ENCODE measurements around the gene GGN.

GGN gene

DNA sequence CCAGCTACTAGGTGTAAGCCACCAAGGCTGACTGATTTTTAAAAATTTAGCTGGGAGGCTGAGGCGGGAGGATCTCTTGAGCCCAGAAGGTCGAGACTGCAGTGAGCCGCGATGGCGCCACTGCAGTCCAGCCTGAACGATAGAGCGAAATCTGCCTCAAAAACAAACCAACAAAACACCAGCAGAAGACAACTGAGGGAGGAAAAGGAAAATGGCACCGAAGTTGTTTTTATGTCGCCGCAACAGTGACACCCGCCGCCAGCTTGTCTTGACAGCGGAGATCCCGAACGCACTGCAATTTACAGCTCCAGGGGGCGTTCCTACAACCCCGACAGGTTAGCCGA lies 14.8 kb upstream of the GGN start:
- Mint-ChIP-seq H3K27ac (peak overlapping the region; percentile 87), H3K36me3 (ENCODE audit: low read depth) (peaks cover 42% of the 10 kb centered on the region), H3K4me3 (peak overlapping the region; percentile 74), H3K27me3 (peaks cover 30% of the 10 kb centered on the region), H3K4me1 (ENCODE audit: low read depth) (peaks cover 24% of the 10 kb centered on the region), H3K9me3 (no peaks in the 10 kb centered on the region)
- intact Hi-C loops (cut with micrococcal nuclease), result loop anchor here (2.0 to 5.0 kb wide), 6 partner anchors 40 to 530 kb away; partner anchors contain the start of genes MRPS12 and SARS2

DNA sequence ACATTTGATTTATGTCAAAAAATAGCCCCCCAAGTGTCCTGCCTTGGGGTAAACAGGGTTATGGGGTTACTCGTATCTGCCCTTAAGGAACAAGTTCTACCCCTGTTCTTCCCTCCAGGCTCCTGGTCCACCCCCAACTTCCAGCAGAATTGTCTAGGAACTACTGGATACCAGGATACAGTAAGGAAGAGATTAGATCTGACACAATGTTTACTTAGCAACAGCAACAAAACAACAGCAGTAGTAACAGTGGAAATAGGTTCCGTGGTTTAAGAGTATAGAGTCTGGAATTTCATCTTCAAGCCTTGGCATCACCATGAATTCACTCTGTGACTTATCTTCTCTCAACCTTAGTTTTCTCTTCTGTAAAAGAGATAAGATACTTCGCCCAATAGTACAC lies 13.3 kb upstream of the GGN start:
- Mint-ChIP-seq H3K4me3 (no peak overlapping the region), H3K27ac (no peak overlapping the region), H3K27me3 (peaks cover 44% of the 10 kb centered on the region), H3K4me1 (ENCODE audit: low read depth) (peaks cover 24% of the 10 kb centered on the region), H3K9me3 (no peaks in the 10 kb centered on the region), H3K36me3 (ENCODE audit: low read depth) (peaks cover 27% of the 10 kb centered on the region)
- intact Hi-C loops (cut with micrococcal nuclease), result loop anchor here (5.0 kb wide), 4 partner anchors 41 to 531 kb away; partner anchors contain the start of genes MRPS12 and SARS2

DNA sequence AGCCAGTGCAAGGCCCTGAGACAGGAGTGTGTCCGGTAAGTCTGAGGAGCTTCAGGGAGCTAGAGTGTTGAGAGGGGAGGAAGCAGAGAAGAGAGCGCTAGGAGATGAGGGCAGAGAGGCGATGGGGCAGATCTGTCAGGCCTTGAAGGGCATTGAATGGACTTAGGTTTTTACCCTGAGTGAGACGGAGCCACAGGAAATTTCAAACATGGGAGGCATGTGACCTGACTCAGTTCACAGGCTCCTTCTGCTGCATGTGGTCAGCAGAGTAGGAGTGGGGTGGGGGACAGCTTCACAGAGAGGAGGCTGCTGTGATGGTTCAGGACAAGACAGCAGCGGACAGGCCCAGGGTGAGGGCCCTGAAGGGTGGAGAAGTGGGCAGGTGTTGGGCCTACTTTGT lies 12.5 kb upstream of the GGN start:
- H3K27me3 Mint-ChIP-seq, result peaks cover 47% of the 10 kb centered on the region
- H3K27ac Mint-ChIP-seq, result peak overlapping the region; percentile 6
- H3K4me3 Mint-ChIP-seq, result no peak overlapping the region
- H3K36me3 Mint-ChIP-seq (ENCODE audit: low read depth), result peaks cover 19% of the 10 kb centered on the region
- peaks cover 23% of the 10 kb centered on the region for H3K4me1 Mint-ChIP-seq (ENCODE audit: low read depth)
- no peaks in the 10 kb centered on the region for H3K9me3 Mint-ChIP-seq
- intact Hi-C loops (cut with micrococcal nuclease), result loop anchor here (5.0 kb wide), 4 partner anchors 42 to 532 kb away; partner anchors contain the start of genes MRPS12 and SARS2

DNA sequence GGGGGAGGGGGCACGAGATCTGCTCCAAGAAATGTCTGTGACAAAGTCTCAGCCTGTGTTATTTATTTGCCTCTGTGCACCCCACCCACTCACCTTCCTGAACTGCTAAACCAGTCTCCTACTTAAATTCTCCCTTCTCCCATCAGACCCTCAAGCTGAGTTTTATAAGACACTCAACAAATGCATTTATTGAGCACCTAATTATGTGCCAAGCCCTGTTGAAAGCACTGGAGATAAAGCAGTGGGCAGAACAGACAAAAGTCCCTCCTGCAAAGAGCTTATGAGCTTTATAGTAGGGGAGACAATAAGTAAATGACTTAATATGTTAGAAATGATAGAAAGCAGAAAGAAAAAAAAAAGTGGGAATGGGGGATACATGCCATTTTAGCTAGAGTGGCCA lies 11.7 kb upstream of the GGN start:
- Mint-ChIP-seq H3K36me3 (ENCODE audit: low read depth) (peaks cover 11% of the 10 kb centered on the region), H3K9me3 (no peaks in the 10 kb centered on the region), H3K4me3 (no peak overlapping the region), H3K27ac (no peak overlapping the region), H3K27me3 (peaks cover 54% of the 10 kb centered on the region), H3K4me1 (ENCODE audit: low read depth) (peaks cover 21% of the 10 kb centered on the region)
- intact Hi-C loops (cut with micrococcal nuclease), result no loop called here

DNA sequence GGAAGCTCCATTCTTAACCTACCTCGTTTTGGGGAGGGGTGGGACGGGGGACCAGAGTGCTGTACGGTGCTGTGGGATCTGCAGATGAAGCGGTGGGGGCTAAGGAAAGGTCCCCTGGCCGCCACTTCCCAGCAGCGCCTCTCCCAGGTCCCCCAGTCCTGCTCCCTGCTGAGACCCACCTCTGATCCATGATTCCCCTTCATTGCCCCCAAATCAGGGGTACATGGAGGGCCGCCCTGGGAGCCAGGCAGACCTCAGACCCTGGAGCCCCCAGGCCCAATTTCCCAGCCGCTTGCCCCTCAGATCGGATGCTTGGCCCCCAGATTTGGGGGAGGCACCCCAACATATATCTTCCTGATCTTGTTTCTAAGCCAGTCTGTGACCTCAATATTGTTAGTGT lies 11.2 kb upstream of the GGN start:
- H3K27ac Mint-ChIP-seq, result no peak overlapping the region
- H3K9me3 Mint-ChIP-seq, result no peaks in the 10 kb centered on the region
- H3K27me3 Mint-ChIP-seq, result peaks cover 59% of the 10 kb centered on the region
- intact Hi-C loops (cut with micrococcal nuclease), result no loop called here
- H3K4me1 Mint-ChIP-seq (ENCODE audit: low read depth), result peaks cover 17% of the 10 kb centered on the region
- no peak overlapping the region for H3K4me3 Mint-ChIP-seq
- H3K36me3 Mint-ChIP-seq (ENCODE audit: low read depth), result peaks cover 11% of the 10 kb centered on the region

DNA sequence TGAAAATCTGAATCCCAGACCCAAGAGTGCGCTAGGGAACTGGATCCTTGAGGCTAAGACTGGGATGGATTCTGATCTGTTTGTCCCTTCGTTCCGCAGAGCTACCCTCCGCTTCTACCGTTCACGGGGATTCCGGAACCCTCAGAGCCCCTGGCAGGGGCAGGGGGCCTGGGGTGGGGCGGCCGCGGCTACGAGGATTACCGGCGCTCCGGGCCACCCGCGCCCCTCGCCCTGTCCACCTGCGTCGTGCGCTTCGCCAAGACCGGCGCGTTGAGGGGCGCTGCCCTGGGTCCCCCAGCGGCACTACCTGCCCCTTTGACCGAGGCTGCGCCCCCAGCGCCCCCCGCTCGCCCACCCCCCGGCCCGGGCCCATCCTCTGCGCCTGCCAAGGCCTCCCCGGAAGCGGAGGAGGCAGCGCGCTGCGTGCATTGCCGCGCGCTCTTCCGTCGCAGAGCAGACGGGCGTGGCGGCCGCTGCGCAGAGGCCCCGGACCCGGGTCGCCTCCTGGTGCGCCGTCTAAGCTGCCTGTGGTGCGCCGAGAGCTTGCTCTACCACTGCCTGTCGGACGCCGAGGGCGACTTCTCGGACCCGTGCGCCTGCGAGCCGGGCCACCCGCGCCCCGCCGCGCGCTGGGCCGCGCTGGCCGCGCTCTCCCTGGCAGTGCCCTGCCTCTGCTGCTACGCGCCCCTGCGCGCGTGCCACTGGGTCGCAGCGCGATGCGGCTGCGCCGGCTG lies 7.7 kb upstream of the GGN start:
- no peaks in the 10 kb centered on the region for H3K9me3 Mint-ChIP-seq
- intact Hi-C loops (cut with micrococcal nuclease), result no loop called here
- H3K36me3 Mint-ChIP-seq (ENCODE audit: low read depth), result no peaks in the 10 kb centered on the region
- peaks cover 89% of the 10 kb centered on the region for H3K27me3 Mint-ChIP-seq
- no peak overlapping the region for H3K27ac Mint-ChIP-seq
- peaks cover 14% of the 10 kb centered on the region for H3K4me1 Mint-ChIP-seq (ENCODE audit: low read depth)
- H3K4me3 Mint-ChIP-seq, result no peak overlapping the region

DNA sequence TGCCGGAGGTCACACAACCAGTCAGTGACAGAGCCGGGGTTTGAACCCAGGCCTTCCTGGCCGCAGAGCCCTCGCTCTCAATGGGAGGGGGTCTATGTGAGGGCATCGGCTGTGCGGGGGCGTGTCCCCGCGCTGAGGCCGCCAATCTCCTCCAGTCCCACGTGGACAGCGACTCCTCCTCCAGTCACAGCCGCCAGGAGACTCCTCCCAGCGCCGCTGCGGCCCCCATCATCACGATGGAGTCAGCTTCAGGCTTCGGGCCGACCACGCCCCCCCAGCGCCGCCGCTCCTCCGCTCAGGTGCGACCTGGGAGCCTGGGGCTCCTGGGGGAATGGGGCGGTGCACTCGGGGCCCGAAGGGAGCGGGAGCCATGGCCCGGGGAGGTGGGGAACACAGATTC lies 6.7 kb upstream of the GGN start:
- peaks cover 14% of the 10 kb centered on the region for H3K4me1 Mint-ChIP-seq (ENCODE audit: low read depth)
- peaks cover 89% of the 10 kb centered on the region for H3K27me3 Mint-ChIP-seq

DNA sequence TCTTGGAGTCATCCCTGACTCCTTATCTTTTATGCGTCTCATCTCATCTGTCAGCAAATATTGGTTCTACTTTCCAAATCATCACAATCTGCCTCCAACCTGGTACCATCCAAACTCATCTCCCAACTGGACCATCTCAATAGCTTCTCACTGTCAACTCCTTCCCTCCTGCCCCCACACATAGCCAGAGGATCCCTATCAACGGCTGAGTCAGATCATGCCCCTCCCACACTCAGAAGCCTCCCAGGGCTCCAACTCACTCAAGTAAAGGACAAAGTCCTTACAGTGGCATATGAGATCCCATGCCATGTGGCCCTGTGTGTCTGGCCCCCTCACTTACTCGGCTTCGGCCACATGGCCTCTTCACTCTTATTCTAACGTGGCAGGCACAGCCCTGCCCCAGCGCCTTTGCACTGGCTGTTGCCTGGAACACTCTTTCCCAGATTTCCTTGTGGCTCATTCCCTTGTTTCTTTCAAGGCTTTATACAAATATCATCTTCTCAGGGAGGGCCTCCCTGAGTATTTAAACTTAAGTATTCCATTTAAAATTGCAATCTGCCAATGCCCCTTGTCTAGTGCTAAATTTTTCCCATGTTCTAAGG lies 5.0 kb upstream of the GGN start:
- H3K27ac Mint-ChIP-seq, result no peak overlapping the region

More for the DNA sequence above, 6.7 kb upstream of the GGN start:
- H3K27ac Mint-ChIP-seq, result no peak overlapping the region
- no peaks in the 10 kb centered on the region for H3K36me3 Mint-ChIP-seq (ENCODE audit: low read depth)
- H3K9me3 Mint-ChIP-seq, result no peaks in the 10 kb centered on the region
- intact Hi-C loops (cut with micrococcal nuclease), result no loop called here
- H3K4me3 Mint-ChIP-seq, result no peak overlapping the region

DNA sequence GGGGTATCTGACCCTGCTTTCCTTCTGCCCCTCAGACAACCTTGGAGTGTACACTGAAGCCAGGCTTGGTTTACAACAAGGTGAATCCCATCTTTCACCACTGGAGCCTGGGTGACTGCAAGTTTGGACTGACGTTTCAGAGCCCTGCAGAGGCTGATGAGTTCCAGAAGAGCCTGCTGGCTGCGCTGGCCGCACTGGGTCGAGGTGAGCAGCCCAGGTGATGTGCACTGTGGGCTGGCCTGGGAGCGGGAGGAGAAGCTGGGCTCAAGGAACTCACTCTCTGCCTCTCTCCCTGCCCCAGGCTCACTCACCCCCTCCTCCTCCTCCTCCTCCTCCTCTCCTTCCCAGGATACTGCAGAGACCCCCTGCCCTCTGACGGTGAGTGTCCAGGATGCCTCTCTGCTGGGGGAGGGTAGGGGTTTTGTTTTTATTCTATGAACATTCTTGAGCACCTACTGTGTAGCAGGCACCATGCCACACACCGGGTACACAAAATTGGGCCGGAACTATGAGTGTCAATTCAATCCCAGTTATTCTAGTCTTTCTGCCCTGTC lies 4.2 kb upstream of the GGN start:
- peaks cover 78% of the 10 kb centered on the region for H3K27me3 Mint-ChIP-seq
- H3K36me3 Mint-ChIP-seq (ENCODE audit: low read depth), result peaks cover 6% of the 10 kb centered on the region
- no peak overlapping the region for H3K4me3 Mint-ChIP-seq
- peaks cover 27% of the 10 kb centered on the region for H3K4me1 Mint-ChIP-seq (ENCODE audit: low read depth)
- H3K27ac Mint-ChIP-seq, result no peak overlapping the region
- intact Hi-C loops (cut with micrococcal nuclease), result no loop called here
- no peaks in the 10 kb centered on the region for H3K9me3 Mint-ChIP-seq

More for the DNA sequence above, 5.0 kb upstream of the GGN start:
- Mint-ChIP-seq H3K9me3 (no peaks in the 10 kb centered on the region), H3K4me1 (ENCODE audit: low read depth) (peaks cover 20% of the 10 kb centered on the region), H3K27me3 (peaks cover 86% of the 10 kb centered on the region), H3K36me3 (ENCODE audit: low read depth) (peaks cover 5% of the 10 kb centered on the region), H3K4me3 (no peak overlapping the region)
- intact Hi-C loops (cut with micrococcal nuclease), result no loop called here

DNA sequence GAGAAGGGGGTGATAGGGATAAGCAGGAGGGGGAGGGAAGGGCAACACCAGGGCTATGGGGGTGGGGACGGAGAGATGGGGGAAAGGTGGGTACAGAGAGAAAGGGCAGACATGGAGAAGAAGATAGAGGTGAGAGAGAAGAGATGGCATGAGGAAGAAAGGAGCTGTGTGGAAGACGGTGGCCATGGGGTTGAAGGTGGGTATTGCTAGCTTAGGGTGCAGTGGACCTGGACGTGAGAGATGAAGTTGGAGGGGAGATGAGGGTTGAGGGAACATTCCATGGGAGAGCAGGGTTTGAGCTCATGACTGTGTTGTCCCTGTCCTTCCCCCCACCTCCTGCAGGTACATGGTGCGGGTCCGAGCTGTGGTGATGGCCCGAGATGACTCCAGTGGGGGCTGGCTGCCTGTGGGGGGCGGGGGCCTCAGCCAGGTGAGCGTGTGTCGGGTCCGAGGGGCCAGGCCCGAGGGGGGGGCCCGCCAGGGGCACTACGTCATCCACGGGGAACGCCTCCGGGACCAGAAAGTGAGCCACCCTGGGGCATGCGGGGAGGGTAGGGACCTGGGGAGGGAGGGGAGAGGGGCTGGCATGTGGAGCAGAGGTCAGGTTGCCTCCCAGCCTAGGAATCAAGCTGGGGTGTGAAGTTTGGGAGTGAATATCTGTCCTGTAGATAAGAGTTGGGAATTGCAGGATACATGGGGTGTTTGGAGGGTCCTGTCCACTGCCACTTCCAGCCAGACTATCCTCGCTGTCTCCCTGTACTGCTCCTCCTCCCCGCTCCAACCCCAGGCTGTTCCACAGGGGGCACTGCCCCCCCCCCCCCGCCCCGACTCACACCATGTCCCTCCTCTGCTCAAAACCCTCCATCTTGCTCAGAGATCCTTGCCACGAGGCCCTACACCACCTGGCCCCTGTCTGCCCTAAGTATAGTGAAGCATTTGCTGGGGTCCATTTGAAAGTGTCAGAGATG lies 2.4 kb upstream of the GGN start:
- Mint-ChIP-seq H3K4me1 (ENCODE audit: low read depth) (peaks cover 37% of the 10 kb centered on the region), H3K27ac (no peak overlapping the region), H3K4me3 (no peak overlapping the region), H3K9me3 (no peaks in the 10 kb centered on the region), H3K27me3 (peaks cover 77% of the 10 kb centered on the region), H3K36me3 (ENCODE audit: low read depth) (peaks cover 12% of the 10 kb centered on the region)
- intact Hi-C loops (cut with micrococcal nuclease), result no loop called here

DNA sequence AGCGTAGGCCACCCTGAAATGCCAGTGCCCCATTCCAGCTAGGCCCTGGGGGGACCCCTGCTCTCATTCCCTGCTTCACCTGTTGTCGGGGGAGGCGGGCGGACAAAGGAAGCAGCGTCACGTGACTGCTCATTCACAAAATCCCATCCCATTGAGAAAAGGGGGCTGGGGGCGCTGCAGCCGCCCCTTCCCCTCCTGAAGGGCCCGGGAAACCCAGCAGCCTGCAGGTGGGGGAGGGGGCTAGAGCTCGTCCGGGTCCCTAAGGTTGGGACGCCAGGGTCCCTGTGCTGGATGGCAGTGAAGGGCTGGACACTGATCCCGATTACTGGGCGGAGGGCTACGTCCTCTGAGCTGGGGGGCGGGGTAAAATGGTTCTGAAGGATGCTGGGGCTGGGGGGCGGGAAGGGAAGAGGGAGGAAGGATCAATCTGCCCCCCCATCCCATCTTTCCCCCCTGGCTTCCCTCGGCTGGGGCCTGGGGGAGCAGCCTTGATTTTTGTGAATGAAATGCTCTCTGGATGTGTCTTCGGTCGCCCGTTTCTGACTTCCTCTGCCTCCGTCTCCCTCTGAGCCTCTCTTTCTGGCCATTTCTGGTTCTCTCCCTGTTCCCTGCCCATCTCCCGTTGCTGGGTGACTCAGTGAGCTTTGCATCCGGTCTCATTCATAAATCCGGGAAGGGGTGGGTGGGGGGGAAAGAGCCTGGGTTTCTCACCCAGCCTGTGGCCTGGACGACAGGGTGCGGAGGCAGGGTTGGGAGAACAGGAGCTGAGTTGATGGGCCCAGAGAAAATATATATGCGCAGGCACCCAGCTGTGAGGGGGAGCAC lies 1.5 kb upstream of the GGN start:
- peaks cover 21% of the 10 kb centered on the region for H3K36me3 Mint-ChIP-seq (ENCODE audit: low read depth)
- H3K4me3 Mint-ChIP-seq, result no peak overlapping the region
- intact Hi-C loops (cut with micrococcal nuclease), result no loop called here
- H3K27me3 Mint-ChIP-seq, result peaks cover 75% of the 10 kb centered on the region
- H3K4me1 Mint-ChIP-seq (ENCODE audit: low read depth), result peaks cover 40% of the 10 kb centered on the region
- no peaks in the 10 kb centered on the region for H3K9me3 Mint-ChIP-seq
- no peak overlapping the region for H3K27ac Mint-ChIP-seq

DNA sequence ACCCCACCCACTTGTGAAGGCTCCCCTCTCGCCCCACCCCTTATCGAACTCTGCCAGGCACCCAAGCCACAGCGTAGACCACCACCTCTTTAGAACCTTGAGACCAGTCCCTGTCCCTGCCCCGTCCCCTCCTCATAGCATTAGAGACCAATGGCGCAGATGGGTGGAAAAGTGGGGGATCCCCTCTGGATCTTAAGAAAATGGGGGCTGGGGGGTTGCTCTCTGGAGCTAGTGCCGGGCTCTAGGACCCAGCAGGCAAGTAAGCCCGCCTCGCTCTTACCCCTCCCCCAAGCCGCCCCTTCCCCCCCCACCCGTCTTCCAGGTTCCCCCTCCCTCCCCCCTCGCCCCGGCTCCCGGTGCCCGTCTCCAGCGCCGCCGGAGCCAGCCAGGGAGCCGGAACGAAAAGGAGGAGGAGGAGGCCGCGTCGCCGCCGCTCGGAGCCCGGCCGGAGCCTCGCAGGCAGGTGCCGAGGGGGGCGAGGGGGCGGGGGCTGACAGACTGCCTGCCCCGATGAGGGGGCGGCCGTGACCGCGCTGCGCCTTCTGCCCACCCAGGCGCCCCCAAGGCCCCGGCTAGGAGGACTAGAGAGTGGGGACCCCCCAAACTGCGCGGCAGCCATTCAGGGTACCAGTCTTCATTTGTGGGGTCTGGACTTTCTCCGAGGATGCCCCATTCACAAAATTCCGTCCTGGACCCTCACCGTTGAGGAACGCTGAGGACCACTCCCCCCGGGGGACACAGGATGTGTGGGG lies 691 bp upstream of the GGN start, which contains the start of gene SPRED3:
SPRED3 (plus strand) TSS at position 349 of the 752 bp plus-strand sequence. CDS start 1,606 bp downstream, outside the sequence.
- Mint-ChIP-seq H3K4me3 (peak within 1 kb of the TSS; percentile 81), H3K4me1 (ENCODE audit: low read depth) (peaks cover 42% of the 10 kb centered on the region), H3K36me3 (ENCODE audit: low read depth) (peaks cover 29% of the 10 kb centered on the region), H3K27ac (peak within 1 kb of the TSS; percentile 84), H3K9me3 (no peaks in the 10 kb centered on the region), H3K27me3 (peaks cover 70% of the 10 kb centered on the region)
- intact Hi-C loops (cut with micrococcal nuclease), result no loop called here
